Measurements from ENCODE around the gene BPTF. TPM values are rescaled to one million over a fixed set of nuclear protein-coding genes. Genes with fewer than 3 reads are reported as not detected.
"Not testable (repeated sequence)": the region's sequence is repeated elsewhere in the genome, so short reads cannot be mapped to it uniquely, and the experiment has no call there.

The BPTF gene
- total RNA-seq, 1 experiment from 2014 or later, result 25.5 TPM

DNA sequence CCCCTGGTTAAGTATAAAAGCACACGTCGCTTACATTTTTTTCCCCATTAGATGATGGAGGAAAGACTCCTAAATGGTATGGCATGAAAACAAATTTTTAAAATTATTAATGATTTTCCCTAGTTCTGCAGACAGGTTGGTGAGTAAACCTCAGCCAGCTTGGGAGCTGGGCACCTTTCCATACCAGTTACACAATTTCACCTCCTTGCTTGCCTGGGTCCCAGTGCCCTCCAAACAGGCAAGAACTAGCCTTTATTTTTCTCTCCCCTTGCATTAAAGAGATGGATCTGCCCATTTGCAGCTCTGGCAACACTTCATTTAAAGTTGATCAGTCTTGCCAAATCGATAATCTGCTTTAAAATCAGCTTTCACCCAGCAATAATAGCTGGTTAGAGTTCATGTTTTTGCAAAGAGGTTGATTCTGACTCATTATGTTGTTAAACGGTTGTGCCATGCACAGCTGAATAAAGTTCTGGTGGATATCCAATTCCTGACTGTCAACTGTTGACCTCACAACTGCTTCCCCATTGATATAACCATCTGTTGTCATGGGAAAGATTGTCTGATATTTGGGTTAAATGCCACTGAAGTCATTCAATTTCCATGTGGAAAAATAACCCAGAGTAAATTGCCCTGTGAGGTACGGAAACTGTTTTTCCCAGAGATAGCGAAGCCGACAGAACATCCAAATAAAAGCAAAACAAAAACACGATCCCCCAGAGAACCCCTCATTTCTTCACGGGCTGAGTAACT, 169.7 kb downstream of the BPTF start:
- in situ Hi-C loops (cut with HindIII; ENCODE audit: low sequenced_read_pairs), result no loop called here
- peak; percentile 84 for DNase-seq (ENCODE audit: low spot score)

DNA sequence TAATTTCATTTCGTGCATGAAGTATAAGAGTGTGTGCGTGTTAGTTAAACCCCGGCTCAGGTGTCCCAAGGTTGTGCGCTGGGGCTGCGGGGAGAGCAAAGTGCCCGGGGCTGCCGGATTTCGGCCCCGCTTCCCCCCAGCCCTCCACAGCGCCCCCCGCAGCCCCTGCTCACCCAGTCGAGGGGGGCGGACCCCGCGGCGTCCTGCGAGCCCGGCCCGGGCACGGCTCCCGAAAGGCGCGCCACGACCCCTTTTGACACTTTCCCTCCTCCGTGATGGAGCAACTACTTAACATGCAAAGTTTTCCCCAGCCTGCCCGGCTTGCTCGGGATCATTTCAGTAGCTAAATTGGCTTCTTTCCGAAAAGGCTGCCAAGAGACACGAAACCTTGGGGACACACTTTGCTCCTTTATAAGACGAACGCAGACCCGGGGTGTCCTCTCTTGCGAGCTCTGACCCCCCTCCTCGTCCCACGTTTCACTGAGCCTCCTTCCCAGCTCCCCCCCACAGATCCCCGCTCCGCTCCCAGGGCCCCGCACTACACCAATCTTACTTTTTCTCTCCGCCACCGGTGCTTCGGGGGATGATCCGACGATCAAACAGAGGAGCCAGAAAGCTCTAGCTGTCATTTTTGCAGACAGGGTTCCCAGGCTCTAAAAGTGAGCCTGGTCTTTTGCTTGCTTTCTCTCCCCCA, 170.4 kb downstream of the BPTF start:
- peak; percentile 48 for DNase-seq (ENCODE audit: low spot score)
- in situ Hi-C loops (cut with HindIII; ENCODE audit: low sequenced_read_pairs), result no loop called here

DNA sequence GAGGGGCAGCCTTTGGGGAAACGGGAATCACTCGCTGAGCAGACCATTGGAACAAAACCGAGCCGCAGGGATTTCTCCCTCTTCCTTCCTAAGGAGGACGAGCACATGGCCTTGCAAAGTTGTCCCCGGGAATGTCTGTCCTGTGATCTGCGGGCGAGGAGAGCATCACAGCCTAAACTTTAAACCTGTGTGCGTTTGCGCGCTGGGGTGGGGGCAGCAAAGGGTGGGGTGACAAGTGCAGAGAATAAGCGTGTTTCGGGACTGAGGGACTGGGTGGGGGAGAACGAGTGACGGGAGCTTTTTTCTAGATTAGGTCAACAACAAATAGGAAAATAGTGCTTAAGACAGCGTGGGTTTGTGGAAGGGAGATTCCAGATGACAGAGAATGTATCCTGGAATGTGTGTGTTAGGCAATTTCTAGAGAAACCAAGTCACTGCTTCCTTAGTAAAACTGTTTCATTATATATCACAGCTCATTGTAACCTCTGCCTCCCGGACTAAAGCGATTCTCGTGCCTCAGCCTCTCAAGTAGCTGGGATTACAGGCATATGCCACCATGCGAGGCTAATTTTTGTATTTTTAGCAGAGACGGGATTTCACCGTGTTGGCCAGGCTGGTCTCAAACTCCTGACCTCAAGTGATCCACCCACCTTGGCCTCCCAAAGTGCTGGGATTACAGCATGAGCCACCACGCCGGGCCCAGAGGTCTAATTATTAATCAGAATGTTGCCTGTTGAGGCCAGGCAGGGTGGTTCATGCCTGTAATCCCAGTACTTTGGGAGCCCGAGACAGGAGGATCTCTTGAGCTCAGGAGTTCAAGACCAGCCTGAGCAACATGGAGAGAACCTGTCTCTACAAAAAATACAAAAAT, 171.2 kb downstream of the BPTF start, which contains the start of gene C17orf58:
TSS of gene C17orf58 (minus strand) at position 169 of the 871 bp plus-strand sequence. CDS start 271 bp downstream, outside the sequence.
- DNase-seq (ENCODE audit: low spot score), result peak; percentile 43
- in situ Hi-C loops (cut with HindIII; ENCODE audit: low sequenced_read_pairs), result not testable (repeated sequence)

DNA sequence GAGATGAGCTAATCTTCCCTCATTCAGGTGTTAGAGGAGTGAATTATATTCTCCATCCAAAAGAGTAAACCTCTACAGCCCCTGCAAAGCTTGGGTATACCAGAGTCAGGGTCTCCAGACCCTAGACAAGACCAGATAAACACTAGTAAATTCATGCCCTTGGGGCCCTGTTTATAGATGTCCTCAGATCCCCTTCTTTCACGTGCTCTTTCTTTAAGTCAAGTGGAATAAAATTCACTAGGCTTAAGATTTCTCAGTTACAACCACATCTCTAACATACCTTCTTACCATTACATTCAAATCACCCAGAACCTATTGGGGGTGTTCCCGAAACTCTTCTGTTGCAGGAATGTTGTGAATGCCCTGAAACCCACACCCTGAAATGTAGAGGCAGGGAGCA, 173.2 kb downstream of the BPTF start:
- in situ Hi-C loops (cut with HindIII; ENCODE audit: low sequenced_read_pairs), result no loop called here
- DNase-seq (ENCODE audit: low spot score), result no peak

DNA sequence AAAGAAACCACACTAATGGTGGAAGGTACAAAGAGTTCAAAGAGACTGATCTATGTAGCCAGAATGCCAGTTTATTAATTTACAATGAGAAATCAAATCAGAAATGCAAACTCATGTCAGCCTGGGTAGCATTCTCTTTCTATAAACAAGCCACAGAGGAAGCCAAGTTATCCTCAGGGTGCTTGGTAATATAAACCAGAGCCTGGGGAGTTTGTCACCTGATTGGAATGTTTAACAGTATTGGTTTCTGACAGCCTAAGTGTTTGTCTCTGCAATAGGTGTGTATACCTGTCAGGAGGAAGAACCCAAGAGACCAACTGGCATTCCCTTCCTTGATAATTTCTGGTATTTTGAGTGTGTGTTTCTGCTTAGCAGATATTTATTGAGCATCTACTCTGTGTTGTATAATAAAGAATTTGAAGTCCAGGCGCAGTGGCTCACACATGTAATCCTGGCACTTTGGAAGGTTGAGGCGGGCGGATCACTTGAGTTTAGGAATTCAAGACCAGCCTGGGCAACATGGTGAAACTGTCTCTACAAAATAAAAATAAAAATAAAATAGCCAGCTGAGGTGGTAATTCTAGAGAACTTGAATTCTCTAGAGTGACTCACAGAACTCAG, 174.1 kb downstream of the BPTF start:
- no peak for DNase-seq (ENCODE audit: low spot score)
- in situ Hi-C loops (cut with HindIII; ENCODE audit: low sequenced_read_pairs), result no loop called here

DNA sequence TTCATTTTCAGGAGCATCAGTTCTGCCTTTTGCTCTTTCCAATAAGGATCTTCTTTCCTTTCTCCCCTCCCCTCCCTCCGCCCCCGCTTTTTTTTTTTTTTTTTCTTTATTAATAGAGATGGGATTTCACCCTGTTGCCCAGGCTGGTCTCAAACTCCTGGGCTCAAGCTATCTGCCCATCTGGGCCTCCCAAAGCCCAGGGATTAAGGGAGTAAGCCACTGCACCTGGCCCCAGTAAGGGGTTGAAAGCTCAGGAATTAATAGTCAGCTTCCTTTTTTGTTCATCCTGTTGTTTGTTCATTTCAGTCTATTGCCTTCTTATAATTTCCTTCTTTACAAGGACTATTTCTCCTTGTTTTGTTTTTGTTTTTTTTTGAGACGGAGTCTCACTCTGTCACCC, 178.9 kb downstream of the BPTF start:
- DNase-seq (ENCODE audit: low spot score), result no peak
- in situ Hi-C loops (cut with HindIII; ENCODE audit: low sequenced_read_pairs), result no loop called here

DNA sequence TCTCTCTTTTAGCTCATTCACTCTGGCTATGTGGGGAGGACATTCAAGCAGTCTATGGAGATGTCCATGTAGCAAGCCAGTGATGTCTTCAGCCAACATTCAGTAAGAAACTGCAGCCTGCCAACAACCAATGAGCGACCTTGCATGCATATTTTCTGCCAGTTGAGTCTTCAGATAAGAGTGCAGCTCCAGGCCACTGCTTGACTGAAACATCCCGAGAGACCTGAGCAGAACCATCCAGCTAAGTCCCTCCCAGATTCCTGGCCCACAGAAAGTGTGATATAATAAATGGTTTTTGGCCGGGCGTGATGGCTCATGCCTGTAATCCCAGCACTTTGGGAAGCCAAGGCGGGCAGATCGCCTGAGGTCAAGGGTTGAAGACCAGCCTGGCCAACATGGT, 181.5 kb downstream of the BPTF start:
- in situ Hi-C loops (cut with HindIII; ENCODE audit: low sequenced_read_pairs), result no loop called here
- no peak for DNase-seq (ENCODE audit: low spot score)

DNA sequence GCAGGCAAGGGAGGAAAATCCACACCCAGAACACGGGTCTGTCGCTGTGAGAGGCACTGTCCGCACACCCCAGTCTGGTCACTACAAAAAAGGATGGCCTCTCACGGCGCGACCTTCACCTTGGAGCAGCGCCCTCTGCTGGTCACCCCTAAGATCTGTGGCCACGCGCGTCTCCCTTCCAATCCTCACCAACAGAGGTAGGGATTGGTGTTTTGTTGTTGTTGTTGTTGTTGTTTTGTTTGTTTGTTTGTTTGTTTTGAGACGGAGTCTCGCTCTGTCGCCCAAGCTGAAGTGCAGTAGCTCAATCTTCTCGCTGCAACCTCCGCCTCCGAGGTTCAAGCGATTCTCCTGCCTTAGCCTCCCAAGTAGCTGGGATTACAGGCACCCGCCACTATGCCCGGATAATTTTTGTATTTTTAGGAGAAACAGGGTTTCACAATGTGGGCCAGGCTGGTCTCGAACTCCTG, 185.9 kb downstream of the BPTF start:
- peak; percentile 21 for DNase-seq (ENCODE audit: low spot score)
- in situ Hi-C loops (cut with HindIII; ENCODE audit: low sequenced_read_pairs), result no loop called here

DNA sequence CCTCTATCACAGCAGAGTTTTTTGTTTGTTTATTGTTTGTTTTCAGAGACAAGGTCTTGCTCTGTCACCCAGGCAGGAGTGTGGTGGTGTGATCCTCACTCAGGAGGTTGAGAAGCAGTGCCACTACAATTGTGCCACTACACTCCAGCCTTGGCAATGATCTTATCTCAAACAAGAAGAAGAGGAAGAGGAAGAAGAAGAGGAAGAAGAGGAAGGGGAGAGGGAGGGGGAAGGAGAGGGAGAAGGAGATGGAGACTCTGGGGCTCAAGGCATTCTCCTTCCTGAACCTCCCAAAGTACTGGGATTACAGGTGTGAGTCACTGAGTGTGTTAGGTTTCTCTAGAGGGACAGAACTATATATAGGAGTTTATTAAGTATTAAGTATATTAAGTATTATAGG, 188.1 kb downstream of the BPTF start:
- in situ Hi-C loops (cut with HindIII; ENCODE audit: low sequenced_read_pairs), result no loop called here
- no peak for DNase-seq (ENCODE audit: low spot score)

DNA sequence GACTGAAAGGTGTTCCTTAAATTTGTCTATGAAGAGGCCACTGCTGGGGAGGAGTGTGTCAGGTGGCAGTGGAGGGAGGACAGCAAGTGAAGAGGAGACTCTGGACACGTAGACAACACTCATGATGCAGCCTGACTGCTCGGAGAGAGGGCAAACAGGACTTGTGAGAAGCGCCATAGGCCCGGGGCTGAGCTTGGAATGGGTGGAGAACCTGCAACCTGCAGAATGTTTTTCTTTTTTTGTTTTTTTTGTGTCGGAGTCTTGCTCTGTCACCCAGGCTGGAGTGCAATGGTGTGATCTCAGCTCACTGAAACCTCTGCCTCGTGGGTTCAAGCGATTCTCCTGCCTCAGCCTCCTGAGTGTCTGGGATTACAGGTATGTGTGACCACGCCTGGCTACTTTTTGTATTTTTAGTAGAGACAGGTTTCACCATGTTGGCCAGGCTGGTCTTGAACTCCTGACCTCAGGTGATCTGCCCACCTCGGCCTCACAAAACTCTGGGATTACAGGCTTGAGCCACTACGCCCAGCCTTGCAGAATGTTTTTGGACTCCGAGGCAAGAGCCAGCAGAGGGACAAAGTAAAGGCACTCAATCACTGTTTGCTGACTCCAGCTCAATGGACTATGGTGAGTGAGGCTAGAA, 189.9 kb downstream of the BPTF start:
- in situ Hi-C loops (cut with HindIII; ENCODE audit: low sequenced_read_pairs), result no loop called here
- no peak for DNase-seq (ENCODE audit: low spot score)

DNA sequence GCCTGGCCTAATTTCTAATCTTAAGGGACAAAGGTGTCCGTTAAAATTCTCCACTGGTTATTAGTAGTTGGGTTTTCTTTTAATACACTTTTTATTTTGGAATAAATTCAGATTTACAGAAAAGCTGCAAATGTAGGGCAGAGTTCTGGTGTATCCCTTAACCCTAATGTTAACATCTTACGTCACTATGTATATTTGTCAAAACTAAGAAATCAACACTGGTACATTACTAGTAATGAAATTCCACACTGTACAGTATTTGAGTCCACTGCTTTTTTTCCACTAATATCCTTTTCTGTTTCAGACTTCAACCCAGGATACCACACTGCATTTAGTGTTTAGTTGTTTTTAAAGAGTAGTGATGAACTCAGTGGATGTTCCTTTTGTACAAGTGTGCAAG, 191.5 kb downstream of the BPTF start:
- in situ Hi-C loops (cut with HindIII; ENCODE audit: low sequenced_read_pairs), result no loop called here
- DNase-seq (ENCODE audit: low spot score), result no peak

DNA sequence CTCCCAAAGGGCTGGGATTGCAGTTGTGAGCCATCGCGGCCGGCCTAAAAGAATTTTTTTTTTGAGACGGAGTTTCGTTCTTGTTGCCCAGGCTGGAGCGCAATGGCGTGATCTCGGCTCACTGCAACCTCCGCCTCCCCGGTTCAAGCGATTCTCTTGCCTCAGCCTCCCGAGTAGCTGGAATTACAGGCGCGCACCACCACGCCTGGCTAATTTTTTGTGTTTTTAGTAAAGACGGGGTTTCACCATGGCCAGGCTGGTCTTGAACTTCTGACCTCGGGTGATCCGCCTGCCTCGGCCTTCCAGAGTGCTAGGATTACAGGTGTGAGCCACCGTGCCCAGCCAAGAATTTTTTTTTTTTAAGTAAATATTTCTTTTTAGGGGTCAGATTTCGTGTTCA, 193.2 kb downstream of the BPTF start:
- DNase-seq (ENCODE audit: low spot score); in situ Hi-C loops (cut with HindIII; ENCODE audit: low sequenced_read_pairs): not testable (repeated sequence)

DNA sequence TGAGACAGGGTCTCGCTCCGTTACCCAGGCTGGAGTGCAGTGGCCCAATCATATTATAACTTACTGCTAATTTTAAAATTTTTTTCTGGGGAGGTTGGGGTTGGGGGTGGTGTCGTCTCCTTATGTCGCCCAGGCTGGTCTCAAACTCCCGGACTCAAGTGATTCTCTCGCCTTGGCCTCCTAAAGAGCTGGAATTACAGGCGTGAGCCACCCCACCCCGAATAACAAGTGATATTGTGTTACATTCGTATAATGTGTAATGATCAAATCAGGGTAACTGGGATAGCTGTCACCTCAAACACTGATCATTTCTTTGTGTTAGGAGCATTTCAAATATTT, 194.0 kb downstream of the BPTF start:
- in situ Hi-C loops (cut with HindIII; ENCODE audit: low sequenced_read_pairs), result no loop called here

DNA sequence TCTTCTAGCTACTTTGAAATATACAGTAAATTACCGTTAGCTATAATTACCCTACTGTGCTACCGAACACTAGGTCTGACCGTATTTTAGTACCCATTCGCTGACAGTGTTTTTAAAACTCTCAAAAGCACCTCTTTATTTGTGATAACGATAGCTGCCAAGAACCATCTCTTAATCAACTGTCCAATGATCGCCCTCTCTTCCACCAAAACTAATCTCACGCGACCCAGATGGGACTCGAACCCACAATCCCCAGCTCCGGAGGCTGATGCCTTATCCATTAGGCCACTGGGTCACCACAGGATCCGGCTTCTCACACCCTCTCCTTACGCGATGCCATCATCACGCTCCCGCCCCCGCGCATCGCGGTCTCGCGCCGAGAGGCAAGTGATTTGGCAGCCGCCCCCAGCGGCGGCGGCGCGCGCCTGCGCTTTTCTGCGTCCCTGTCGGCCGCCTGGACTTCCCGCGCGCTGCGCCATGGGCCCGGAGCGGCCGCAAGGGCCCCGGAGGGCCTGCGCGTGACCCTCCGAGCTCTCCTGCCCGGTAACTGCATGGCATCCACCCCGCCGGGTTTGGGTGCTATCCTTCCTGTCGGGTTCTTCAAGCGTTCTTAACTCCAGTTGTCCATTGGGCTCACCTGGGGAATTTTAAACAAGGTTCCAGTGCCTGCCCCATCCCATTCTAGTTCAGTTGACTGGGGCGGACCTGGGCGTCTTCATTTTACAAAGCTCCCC, 194.5 kb downstream of the BPTF start:
- DNase-seq (ENCODE audit: low spot score), result peak; percentile 96
- in situ Hi-C loops (cut with HindIII; ENCODE audit: low sequenced_read_pairs), result no loop called here

More for the DNA sequence above, 194.0 kb downstream of the BPTF start:
- no peak for DNase-seq (ENCODE audit: low spot score)

DNA sequence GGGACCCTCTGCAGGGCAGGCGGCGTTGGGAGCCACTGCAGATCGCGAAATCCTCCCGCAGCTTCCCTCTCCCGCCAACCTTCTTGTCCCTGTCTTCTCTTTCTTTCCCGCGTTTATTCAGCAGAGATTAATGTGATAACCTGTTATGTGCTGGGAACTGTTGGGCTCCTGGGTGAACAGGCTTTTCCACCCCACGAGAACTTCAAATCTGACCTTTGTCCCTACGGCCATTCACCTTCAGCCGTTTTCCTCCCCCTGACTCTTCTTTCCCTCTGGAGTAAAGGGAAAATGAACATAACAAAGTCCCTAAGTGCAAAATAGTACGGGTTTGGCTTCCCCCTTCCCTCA, 195.1 kb downstream of the BPTF start:
- no peak for DNase-seq (ENCODE audit: low spot score)
- in situ Hi-C loops (cut with HindIII; ENCODE audit: low sequenced_read_pairs), result no loop called here

DNA sequence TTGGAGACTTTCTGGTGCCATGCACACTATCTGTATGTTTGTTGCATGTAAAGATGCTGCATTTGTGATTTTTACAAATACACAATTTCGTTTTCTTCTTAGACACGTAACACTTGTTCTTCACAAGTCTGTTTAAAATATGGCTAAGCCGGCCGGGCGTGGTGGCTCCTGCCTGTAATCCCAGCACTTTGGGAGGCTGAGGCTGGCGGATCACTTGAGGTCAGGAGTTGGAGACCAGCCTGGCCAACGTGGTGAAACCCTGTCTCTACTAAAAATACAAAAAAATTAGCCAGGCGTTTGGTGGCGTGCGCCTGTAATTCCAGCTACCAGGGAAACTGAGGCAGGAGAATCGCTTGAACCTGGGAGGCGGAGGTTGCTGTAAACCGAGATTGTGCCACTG, 195.5 kb downstream of the BPTF start:
- in situ Hi-C loops (cut with HindIII; ENCODE audit: low sequenced_read_pairs); DNase-seq (ENCODE audit: low spot score): not testable (repeated sequence)

DNA sequence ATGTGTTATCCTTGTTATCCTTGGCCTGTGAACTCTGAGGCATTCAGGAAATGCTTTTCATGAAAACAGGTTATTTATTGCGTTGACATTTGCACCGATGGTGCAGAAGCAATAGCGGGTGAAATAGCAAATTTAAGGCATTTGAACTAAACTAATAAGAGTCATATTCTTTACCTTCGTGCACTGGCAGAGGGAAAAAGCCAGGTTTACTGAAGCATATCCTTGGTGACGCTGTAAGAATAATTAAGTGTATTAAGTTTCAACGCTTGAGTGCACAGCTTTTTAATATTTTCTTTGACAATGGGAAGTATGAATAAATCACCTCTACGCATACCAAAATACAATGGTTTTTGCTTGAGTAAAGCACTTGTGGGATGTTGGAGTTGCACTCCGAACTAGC, 196.7 kb downstream of the BPTF start:
- no peak for DNase-seq (ENCODE audit: low spot score)
- in situ Hi-C loops (cut with HindIII; ENCODE audit: low sequenced_read_pairs), result no loop called here

DNA sequence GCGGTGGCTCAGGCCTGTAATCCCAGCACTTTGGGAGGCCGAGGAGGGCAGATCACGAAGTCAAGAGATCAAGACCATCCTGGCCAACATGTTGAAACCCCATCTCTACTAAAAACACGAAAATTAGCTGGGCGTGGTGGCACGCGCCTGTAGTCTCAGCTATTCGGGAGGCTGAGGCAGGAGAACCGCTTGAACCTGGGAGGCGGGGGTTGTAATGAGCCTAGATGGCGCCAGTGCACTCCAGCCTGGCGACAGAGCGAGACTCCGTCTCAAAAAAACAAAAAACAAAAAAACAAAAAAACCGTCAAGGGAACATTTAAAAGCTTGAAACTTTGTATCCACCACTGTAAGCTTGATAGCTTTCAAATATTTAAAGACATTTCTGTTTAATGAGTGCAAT, 197.2 kb downstream of the BPTF start:
- DNase-seq (ENCODE audit: low spot score); in situ Hi-C loops (cut with HindIII; ENCODE audit: low sequenced_read_pairs): not testable (repeated sequence)

Measured in G401 (cell line).